ENCODE measurements around the gene SP100. TPM values are rescaled to one million over a fixed set of nuclear protein-coding genes. Genes with fewer than 3 reads are reported as not detected.
A peak's percentile ranks its signal among the peaks of the same experiment; 100 is the strongest.

SP100 gene
- total and polyA plus RNA-seq, 2 experiments from 2014 or later: 75.8 to 108 TPM

GRCh38 chr2:230471074-230471473 lies 55.1 kb downstream of the SP100 start:
- Histone ChIP-seq H3K36me3 (ENCODE audit: low read depth) (peaks cover 68% of the 10 kb centered on the region), H3K4me3 (no peak overlapping the region), H3K4me1 (ENCODE audit: insufficient read depth) (peaks cover 11% of the 10 kb centered on the region; the same call in 1 of the 2 replicates), H3K27ac (no peak overlapping the region), H3K9ac (no peak overlapping the region), H3K79me2 (ENCODE audit: insufficient read depth) (no peaks in the 10 kb centered on the region), H3K9me3 (ENCODE audit: low read depth) (no peaks in the 10 kb centered on the region), H3F3A (ENCODE audit: insufficient read depth) (peaks cover 24% of the 10 kb centered on the region), H3K9me2 (ENCODE audit: insufficient read depth) (no peaks in the 10 kb centered on the region), H2AFZ (no peak overlapping the region), H3K4me2 (ENCODE audit: unreplicated experiment) (no peak overlapping the region), H3K27me3 (replicated peaks; ENCODE audit: insufficient read depth) (no peaks in the 10 kb centered on the region), H4K20me1 (ENCODE audit: insufficient read depth) (no peaks in the 10 kb centered on the region)
- TF ChIP-seq EZH2phosphoT487 (IDR thresholded peaks at IDR 0.05; ENCODE audit: insufficient read depth, low read depth) (no peak), EZH2 (IDR thresholded peaks at IDR 0.05; ENCODE audit: insufficient read depth, poor library complexity, severe bottlenecking) (no peak)
- DNase-seq: no peak
- 94 to 96% methylated on average over 4 of the region's 4 CpGs for WGBS, 2 experiments (ENCODE audit: low coverage in 1 of 2, low lambda C conversion rate in 2 of 2, missing lambda C conversion rate in 2 of 2)
- in situ Hi-C loops (cut with MboI): no loop called here

DNA sequence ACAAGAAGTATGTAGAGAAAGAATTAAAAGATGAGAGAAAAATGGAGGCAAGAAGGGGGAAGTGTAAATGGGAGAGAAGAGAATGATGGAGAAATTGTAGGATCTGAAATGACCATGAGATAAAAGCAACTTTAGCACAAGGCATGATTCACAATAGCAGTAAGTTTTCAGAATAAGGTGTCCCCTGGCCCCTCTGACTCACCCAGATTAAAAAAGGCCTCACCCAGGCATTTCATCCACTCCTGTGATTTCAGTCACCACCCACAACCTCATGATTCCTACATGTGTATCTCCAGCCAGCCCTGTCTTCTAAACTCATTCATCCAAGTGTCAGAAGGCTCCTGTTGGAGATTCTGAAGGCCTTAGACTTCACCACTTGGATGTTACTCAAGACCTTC lies 56.6 kb downstream of the SP100 start:
- no peak for TF ChIP-seq EZH2 (IDR thresholded peaks at IDR 0.05; ENCODE audit: insufficient read depth, poor library complexity, severe bottlenecking)
- TF ChIP-seq EZH2phosphoT487 (IDR thresholded peaks at IDR 0.05; ENCODE audit: insufficient read depth, low read depth): no peak
- no peak overlapping the region for H3K9ac ChIP-seq
- no peaks in the 10 kb centered on the region for H3K27me3 ChIP-seq (replicated peaks; ENCODE audit: insufficient read depth)
- H3K4me2 ChIP-seq (ENCODE audit: unreplicated experiment): no peak overlapping the region
- no peaks in the 10 kb centered on the region for H3K9me2 ChIP-seq (ENCODE audit: insufficient read depth)
- no peaks in the 10 kb centered on the region for H3K9me3 ChIP-seq (ENCODE audit: low read depth)
- H3K36me3 ChIP-seq (ENCODE audit: low read depth): peaks cover 58% of the 10 kb centered on the region
- no peaks in the 10 kb centered on the region for H4K20me1 ChIP-seq (ENCODE audit: insufficient read depth)
- H3K27ac ChIP-seq: peak overlapping the region; percentile 21; the same call in 1 of the 2 replicates
- no peak overlapping the region for H3K4me3 ChIP-seq
- peaks cover 24% of the 10 kb centered on the region for H3F3A ChIP-seq (ENCODE audit: insufficient read depth)
- H2AFZ ChIP-seq: no peak overlapping the region
- no peaks in the 10 kb centered on the region for H3K79me2 ChIP-seq (ENCODE audit: insufficient read depth)
- peak; percentile 75 for DNase-seq
- peaks cover 11% of the 10 kb centered on the region; the same call in 1 of the 2 replicates for H3K4me1 ChIP-seq (ENCODE audit: insufficient read depth)
- in situ Hi-C loops (cut with MboI): no loop called here

GRCh38 chr2:230473378-230473777 lies 57.4 kb downstream of the SP100 start:
- Histone ChIP-seq H2AFZ (no peak overlapping the region), H3K4me3 (no peak overlapping the region), H3K79me2 (ENCODE audit: insufficient read depth) (no peaks in the 10 kb centered on the region), H4K20me1 (ENCODE audit: insufficient read depth) (no peaks in the 10 kb centered on the region), H3K9me2 (ENCODE audit: insufficient read depth) (no peaks in the 10 kb centered on the region), H3K4me1 (ENCODE audit: insufficient read depth) (peaks cover 11% of the 10 kb centered on the region; the same call in 1 of the 2 replicates), H3K9me3 (ENCODE audit: low read depth) (no peaks in the 10 kb centered on the region), H3K27me3 (replicated peaks; ENCODE audit: insufficient read depth) (no peaks in the 10 kb centered on the region), H3F3A (ENCODE audit: insufficient read depth) (peaks cover 24% of the 10 kb centered on the region), H3K4me2 (ENCODE audit: unreplicated experiment) (no peak overlapping the region), H3K27ac (no peak overlapping the region), H3K36me3 (ENCODE audit: low read depth) (peaks cover 57% of the 10 kb centered on the region), H3K9ac (no peak overlapping the region)
- 34 to 42% methylated on average over 3 of the region's 3 CpGs for WGBS, 2 experiments (ENCODE audit: low coverage in 1 of 2, low lambda C conversion rate in 2 of 2, missing lambda C conversion rate in 2 of 2)
- no peak for TF ChIP-seq EZH2phosphoT487 (IDR thresholded peaks at IDR 0.05; ENCODE audit: insufficient read depth, low read depth)
- no peak for TF ChIP-seq EZH2 (IDR thresholded peaks at IDR 0.05; ENCODE audit: insufficient read depth, poor library complexity, severe bottlenecking)
- in situ Hi-C loops (cut with MboI): no loop called here
- DNase-seq: peak; percentile 5

GRCh38 chr2:230475143-230475542 lies 59.1 kb downstream of the SP100 start:
- Histone ChIP-seq H4K20me1 (ENCODE audit: insufficient read depth) (no peaks in the 10 kb centered on the region), H3K79me2 (ENCODE audit: insufficient read depth) (no peaks in the 10 kb centered on the region), H3K27me3 (replicated peaks; ENCODE audit: insufficient read depth) (no peaks in the 10 kb centered on the region), H3K27ac (no peak overlapping the region), H3K9me2 (ENCODE audit: insufficient read depth) (no peaks in the 10 kb centered on the region), H3K9ac (no peak overlapping the region), H3K36me3 (ENCODE audit: low read depth) (peaks cover 52% of the 10 kb centered on the region), H2AFZ (no peak overlapping the region), H3K4me3 (no peak overlapping the region), H3F3A (ENCODE audit: insufficient read depth) (peaks cover 24% of the 10 kb centered on the region), H3K4me2 (ENCODE audit: unreplicated experiment) (no peak overlapping the region), H3K9me3 (ENCODE audit: low read depth) (no peaks in the 10 kb centered on the region), H3K4me1 (ENCODE audit: insufficient read depth) (peaks cover 11% of the 10 kb centered on the region; the same call in 1 of the 2 replicates)
- WGBS, 2 experiments (ENCODE audit: low coverage in 1 of 2, low lambda C conversion rate in 2 of 2, missing lambda C conversion rate in 2 of 2): 97 to 100% methylated on average over 1 of the region's 1 CpG
- DNase-seq: no peak
- TF ChIP-seq EZH2 (IDR thresholded peaks at IDR 0.05; ENCODE audit: insufficient read depth, poor library complexity, severe bottlenecking) (no peak), EZH2phosphoT487 (IDR thresholded peaks at IDR 0.05; ENCODE audit: insufficient read depth, low read depth) (no peak)
- in situ Hi-C loops (cut with MboI): no loop called here

Data from GM23248 (cell line).